Jurkat, Clone E6-1 (cell line): ENCODE measurements around the gene SNN.

Experiments
- DNase-seq: peaks from one replicate; pipeline ENCODE4 v3.0.0-alpha.2; 2011; ENCODE audit warnings: low read depth, low spot score
- H3K4me3 ChIP-seq: 2 replicates; pipeline ENCODE4 v1.5.1; 2011; ENCODE audit warnings: mild to moderate bottlenecking, low read length, control low read depth, moderate library complexity

Gene SNN

GRCh38 chr16:11660565-11660964 lies 7.7 kb upstream of the SNN start:
- DNase-seq = no peak
- H3K4me3 ChIP-seq = no peak overlapping the region

GRCh38 chr16:11662582-11662981 lies 5.7 kb upstream of the SNN start:
- no peak overlapping the region for H3K4me3 ChIP-seq
- DNase-seq = no peak

DNA sequence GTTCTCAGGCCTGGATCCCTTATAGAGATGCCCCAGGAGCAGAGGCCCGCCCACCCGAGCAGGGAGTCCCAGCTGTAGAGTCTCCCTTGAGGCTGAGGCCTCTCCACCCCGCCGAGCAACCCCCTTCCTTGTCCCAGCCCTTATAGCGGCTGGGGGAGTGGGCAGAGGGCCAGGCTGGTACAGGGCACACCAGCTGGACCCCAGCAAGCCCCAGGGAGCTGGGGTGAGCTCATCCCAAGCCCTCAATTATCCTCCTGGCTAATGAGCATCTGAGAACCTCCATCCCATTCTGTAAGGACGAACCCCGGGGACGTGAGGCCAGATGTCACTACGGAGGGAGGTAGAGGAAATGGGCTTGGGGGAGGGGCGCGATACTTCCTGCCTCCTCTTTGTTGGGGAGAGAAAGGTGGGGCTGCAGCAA lies 3.2 kb upstream of the SNN start:
- H3K4me3 ChIP-seq = peak overlapping the region; percentile 53
- DNase-seq = peak; percentile 83

- no peak for DNase-seq
- no peak overlapping the region for H3K4me3 ChIP-seq
Measured at GRCh38 chr16:11666103-11667055, 1.9 kb upstream of the SNN start.

GRCh38 chr16:11667221-11667823 lies 933 bp upstream of the SNN start:
- peak overlapping the region; percentile 55 for H3K4me3 ChIP-seq
- DNase-seq = no peak

DNA sequence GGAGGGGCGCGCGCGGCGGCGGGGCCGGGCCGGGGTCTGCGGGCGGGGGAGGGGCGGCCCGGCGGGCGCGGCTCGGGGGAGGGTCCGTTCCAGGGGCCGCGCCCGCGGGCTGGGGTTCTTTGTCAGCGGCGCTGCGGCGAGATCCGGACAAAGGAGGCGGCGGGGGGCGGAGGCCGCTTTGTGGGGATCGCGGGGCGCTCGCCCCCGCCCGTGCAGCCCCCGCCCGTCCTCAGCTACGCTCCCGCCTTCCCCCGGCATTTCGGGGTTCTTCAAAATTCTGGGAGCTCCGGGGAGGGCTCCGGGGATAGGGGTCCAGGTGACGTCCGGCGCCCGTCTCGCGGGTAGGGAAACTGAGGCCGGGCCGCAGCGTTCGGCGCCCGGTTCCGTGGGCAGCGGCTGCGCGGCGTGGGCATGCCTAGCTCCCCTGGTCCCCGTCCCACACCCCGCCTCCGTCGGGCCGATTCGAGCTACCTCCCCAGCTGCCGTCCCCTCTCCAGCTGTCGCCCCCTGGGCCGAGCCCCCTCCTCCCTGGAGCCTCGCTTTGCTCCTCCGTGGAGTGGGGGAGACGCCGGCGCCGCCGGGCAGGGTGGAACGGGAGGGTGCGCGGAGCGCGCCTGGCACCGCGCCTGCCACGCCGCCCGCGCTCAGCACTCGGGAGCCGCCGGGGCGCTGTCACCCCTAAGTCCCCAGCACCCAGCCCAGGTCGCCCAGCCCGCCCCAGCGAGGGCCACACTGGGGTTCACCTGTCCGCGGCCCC lies 546 bp downstream of the SNN start:
- DNase-seq = no peak

DNA sequence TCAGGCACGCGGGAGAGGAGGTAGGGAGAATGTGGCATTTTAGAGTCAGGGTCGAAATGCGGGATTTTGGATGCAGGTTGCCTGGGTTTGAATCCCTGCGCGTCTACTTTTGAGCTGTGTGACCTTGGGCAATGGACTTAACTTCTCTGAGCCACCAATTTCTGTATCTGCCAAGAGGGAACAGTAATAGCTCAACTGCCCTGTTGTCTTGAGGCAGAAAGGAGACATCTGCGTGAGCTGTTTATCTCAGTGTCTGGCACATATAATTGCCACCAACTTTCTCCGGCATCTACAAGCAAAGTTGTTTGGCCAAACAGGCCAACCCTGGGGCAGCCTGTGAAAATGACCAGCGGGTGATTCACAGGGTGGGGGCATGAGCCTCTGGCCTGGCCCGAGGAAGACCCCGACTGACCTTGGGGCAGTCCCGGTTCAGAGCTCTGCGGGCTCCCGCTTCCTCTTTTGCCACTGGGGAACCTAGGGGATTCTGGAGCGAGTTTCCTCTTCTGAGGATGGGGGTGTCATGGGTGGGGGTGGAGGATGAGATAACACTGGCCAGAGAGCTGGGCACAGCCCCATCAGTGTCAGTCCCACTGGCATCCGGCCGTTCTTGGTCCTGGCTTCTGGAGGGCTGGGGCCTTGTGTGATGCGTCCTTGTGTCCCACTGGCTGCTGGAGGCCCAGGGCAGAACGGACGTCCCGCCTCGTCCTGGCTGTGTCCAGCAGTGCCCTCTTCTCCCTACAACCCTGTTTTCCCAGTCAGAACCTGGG lies 1.3 kb downstream of the SNN start:
- no peak for DNase-seq
- no peak overlapping the region for H3K4me3 ChIP-seq

More for the DNA sequence above, 546 bp downstream of the SNN start:
- peak overlapping the region; percentile 56 for H3K4me3 ChIP-seq

- no peak overlapping the region for H3K4me3 ChIP-seq
- DNase-seq = no peak
Measured at GRCh38 chr16:11670171-11671131, 2.2 kb downstream of the SNN start.

- no peak for DNase-seq
- no peak overlapping the region for H3K4me3 ChIP-seq
Measured at GRCh38 chr16:11671271-11671670, 3.0 kb downstream of the SNN start.

DNA sequence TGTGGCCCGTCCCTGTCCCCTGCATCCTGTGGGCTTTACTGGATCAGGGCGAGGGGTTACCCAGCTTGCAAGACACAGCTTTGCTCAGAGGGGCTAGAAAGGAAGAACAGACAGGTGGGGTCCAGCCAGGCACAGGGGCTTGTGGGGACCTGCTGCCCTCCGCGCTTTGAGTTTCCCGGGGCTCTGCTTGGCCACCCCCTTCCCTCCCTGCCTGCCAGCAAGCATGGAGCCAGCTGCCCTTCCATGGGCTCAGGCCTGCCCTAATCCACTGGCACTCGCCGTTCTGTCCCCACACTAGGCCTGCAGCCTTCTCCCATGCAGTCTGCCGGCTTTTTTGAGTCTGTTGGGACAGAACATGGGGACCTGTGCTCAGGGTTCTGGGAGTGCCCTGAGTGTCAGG lies 3.4 kb downstream of the SNN start:
- no peak for DNase-seq
- H3K4me3 ChIP-seq = no peak overlapping the region

DNA sequence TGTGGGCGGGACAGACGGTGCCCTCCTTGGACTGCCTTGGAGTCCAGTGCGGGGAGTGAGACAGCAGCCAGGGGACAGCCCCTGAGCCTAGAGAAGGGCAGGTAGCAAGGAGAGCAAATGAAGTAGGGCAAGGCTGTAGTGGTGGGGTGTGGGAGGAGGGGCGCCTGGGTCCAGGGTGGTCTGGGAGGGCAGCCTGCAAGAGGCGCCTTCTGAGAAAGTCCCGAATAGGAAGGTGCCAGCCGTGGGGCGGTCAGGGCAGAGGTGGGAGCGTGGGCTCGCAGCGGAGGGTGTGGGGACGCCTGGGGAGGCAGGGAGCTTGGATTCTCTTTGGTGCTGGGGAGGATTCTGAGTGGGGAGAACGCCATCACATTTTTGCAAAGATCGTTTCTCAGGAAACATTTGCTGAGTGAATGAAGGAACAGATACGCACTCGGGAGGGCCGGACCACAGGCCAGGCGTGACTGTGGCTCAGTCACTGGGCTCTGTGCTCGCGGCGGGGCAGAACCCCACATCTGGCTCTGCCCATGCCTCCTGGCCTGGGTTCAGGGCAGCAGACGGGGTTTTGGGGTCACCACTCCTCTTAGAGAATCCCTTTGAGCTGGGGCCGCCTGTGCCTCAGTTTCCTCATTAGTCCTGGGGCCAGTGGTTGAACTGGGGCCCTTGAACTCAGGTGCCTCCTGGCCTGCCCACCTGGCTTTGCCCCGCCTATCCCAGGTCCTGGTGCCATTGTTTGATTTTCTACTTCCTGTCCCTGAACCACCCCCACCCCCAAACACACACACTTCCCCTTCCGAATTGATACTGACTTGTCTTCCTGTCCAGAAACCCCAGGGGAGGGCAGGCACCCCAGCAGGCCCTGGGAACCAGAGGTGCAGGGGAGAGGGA lies 4.2 kb downstream of the SNN start:
- H3K4me3 ChIP-seq = no peak overlapping the region
- no peak for DNase-seq

- no peak for DNase-seq
- H3K4me3 ChIP-seq = no peak overlapping the region
Measured at GRCh38 chr16:11673091-11674000, 5.1 kb downstream of the SNN start.

DNA sequence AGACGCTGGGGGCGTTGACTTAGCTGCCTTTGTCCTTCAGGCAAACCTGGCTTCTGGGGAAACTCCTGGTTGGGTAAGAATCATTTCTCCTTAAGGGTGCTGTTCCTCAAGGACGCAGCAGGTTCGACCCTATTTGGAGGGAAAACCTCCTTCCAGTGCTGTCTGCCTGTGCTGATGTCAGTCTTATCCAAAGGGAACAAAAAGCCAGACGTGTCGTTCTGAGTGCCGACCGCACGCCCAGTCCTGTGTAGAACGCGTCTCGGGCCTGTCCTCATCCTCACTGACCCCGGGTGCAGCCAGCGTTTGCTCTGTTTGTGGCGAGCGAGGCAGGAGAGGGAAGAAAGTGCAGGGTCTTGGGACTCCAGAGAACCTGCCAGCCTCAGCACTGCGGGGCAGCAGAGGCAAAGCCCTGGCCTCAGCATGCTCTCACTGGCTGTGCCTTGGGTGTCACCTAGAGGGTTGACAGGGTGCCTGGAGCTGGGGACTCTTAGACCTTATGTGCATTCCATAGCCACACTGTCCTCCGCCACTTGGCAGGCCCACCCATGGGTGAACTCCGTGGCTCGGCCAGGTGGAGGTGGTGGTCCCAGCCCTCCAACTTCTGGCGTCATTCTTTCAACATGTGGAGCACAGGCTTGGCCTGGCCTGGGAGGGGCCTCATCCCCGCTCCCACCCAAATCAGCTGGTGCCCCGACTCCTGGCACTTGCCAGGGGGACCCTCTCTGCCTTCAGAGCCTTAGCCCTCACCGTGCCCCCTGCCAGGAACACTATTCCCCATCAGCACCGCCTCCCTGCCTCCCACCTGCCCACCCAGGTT lies 6.0 kb downstream of the SNN start:
- no peak for DNase-seq
- no peak overlapping the region for H3K4me3 ChIP-seq

- no peak for DNase-seq
- no peak overlapping the region for H3K4me3 ChIP-seq
Measured at GRCh38 chr16:11674818-11675560, 6.7 kb downstream of the SNN start.
